Osteoblast (primary cell): Measurements from ENCODE around the gene HS3ST3B1. TPM values are rescaled to one million over a fixed set of nuclear protein-coding genes. Genes with fewer than 3 reads are reported as not detected.

Experiments used
- DNase-seq: peaks from one replicate; pipeline ENCODE4 v3.0.0; 2011; ENCODE audit warnings: low spot score, mixed read lengths; ENCODE audit not compliant: insufficient read length; ENCODE audit errors: missing footprints
- H2AFZ ChIP-seq: 2 replicates; pipeline ENCODE4 v1.6.0; 2011; ENCODE audit warnings: mild to moderate bottlenecking, low read length
- H3K27ac ChIP-seq: 2 replicates; pipeline ENCODE4 v1.5.1; 2011; ENCODE audit warnings: mild to moderate bottlenecking, low read depth, low read length, moderate library complexity
- H3K27me3 ChIP-seq: 2 replicates; pipeline ENCODE4 v1.6.0; 2012; ENCODE audit warnings: mild to moderate bottlenecking, control low read depth, inconsistent platforms, low read length, moderate library complexity; ENCODE audit not compliant: insufficient read depth
- H3K36me3 ChIP-seq: 2 replicates; pipeline ENCODE4 v1.5.1; 2011; ENCODE audit warnings: mild to moderate bottlenecking, low read length, control low read depth, moderate library complexity; ENCODE audit not compliant: insufficient read depth
- H3K4me1 ChIP-seq: 2 replicates; pipeline ENCODE4 v1.5.1; 2011; ENCODE audit warnings: mild to moderate bottlenecking, low read length, control low read depth, moderate library complexity; ENCODE audit not compliant: insufficient read depth
- H3K4me2 ChIP-seq: 2 replicates; pipeline ENCODE4 v1.6.0; 2011; ENCODE audit warnings: mild to moderate bottlenecking, low read length; ENCODE audit not compliant: insufficient read depth
- H3K4me3 ChIP-seq: fragments of 200-600 bp; sonication (generic); 3 replicates; pipeline ENCODE4 v1.5.1; 2012; ENCODE audit warnings: mild to moderate bottlenecking, low read length, inconsistent platforms; ENCODE audit not compliant: insufficient read depth
- H3K79me2 ChIP-seq: 2 replicates; pipeline ENCODE4 v1.6.0; 2012; ENCODE audit warnings: mild to moderate bottlenecking, low read length, control low read depth, inconsistent platforms; ENCODE audit not compliant: insufficient read depth
- H3K9me3 ChIP-seq: 2 replicates; pipeline ENCODE4 v1.5.1; 2011; ENCODE audit warnings: low read depth, low read length, control low read depth
- H4K20me1 ChIP-seq: 2 replicates; pipeline ENCODE4 v1.6.0; 2012; ENCODE audit warnings: mild to moderate bottlenecking, low read length, control low read depth; ENCODE audit not compliant: insufficient read depth
- total RNA-seq: library from RNA; depleted of rRNA; stranded (reverse); fragments of >200 nt; gene quantifications from 2 replicates; pipeline ENCODE4 v1.2.3, GENCODE V29; 2012
- TF ChIP-seq, protein P1 (sequence below): IDR thresholded peaks from 2 replicates; pipeline ENCODE4 v1.5.1; 2011; ENCODE audit warnings: mild to moderate bottlenecking, low read depth, low read length, moderate library complexity; ENCODE audit errors: extremely low read depth

HS3ST3B1 gene
- total RNA-seq, 1 donor, result 13.4 TPM

DNA sequence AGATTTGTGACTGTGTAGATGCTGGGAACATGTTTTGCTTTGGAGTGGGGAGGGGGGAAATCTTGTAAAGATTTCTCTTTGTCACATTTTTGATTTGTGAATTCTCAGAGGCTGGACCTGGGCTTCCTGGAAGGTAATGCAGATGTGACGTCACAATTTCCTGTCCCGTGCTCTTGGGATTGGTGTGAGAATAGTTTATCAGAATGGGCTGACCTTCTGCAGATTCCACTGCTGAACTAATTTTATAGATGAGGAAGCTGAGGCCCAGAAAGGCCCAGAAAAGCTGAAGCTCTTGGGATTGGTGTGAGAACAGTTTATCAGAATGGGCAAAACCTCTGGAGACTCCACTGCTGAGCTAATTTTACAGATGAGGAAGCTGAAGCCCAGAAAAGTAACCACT, 34.0 kb downstream of the HS3ST3B1 start:
- Histone ChIP-seq H4K20me1 (peaks cover 19% of the 10 kb centered on the region), H3K27me3 (no peaks in the 10 kb centered on the region), H3K4me1 (peaks cover 3% of the 10 kb centered on the region), H3K4me3 (no peak overlapping the region), H3K27ac (no peak overlapping the region), H3K4me2 (no peak overlapping the region), H2AFZ (no peak overlapping the region), H3K79me2 (peaks cover 79% of the 10 kb centered on the region), H3K36me3 (peaks cover 5% of the 10 kb centered on the region), H3K9me3 (no peaks in the 10 kb centered on the region)
- DNase-seq, result no peak
- TF ChIP-seq, protein P1, sequence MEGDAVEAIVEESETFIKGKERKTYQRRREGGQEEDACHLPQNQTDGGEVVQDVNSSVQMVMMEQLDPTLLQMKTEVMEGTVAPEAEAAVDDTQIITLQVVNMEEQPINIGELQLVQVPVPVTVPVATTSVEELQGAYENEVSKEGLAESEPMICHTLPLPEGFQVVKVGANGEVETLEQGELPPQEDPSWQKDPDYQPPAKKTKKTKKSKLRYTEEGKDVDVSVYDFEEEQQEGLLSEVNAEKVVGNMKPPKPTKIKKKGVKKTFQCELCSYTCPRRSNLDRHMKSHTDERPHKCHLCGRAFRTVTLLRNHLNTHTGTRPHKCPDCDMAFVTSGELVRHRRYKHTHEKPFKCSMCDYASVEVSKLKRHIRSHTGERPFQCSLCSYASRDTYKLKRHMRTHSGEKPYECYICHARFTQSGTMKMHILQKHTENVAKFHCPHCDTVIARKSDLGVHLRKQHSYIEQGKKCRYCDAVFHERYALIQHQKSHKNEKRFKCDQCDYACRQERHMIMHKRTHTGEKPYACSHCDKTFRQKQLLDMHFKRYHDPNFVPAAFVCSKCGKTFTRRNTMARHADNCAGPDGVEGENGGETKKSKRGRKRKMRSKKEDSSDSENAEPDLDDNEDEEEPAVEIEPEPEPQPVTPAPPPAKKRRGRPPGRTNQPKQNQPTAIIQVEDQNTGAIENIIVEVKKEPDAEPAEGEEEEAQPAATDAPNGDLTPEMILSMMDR, result no peak

DNA sequence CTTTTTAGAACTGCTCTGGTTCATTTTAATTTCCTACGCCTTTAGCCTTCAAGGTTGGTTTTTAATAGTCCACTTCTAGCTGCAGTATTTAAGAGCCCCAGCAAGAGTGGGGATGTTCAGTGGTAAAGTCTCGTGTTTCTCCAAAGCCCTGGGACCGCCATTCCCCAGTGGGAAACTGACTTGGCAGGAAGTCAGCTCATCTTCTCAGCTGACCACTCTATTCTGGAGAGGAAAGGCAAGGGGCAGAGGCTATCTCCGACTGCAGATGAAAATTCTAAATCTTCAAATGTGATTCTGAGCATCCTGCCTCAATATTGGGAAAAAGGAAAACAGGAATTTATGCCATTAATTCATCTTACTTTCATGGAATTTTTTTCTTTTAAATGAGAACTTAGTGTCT, 35.5 kb downstream of the HS3ST3B1 start:
- H3K27ac ChIP-seq, result no peak overlapping the region
- H3K79me2 ChIP-seq, result peaks cover 75% of the 10 kb centered on the region
- no peak overlapping the region for H3K4me3 ChIP-seq
- TF ChIP-seq, protein P1, result no peak
- no peak overlapping the region for H2AFZ ChIP-seq
- peaks cover 15% of the 10 kb centered on the region for H3K4me1 ChIP-seq
- H3K36me3 ChIP-seq, result peaks cover 5% of the 10 kb centered on the region
- no peaks in the 10 kb centered on the region for H3K27me3 ChIP-seq
- peaks cover 31% of the 10 kb centered on the region for H4K20me1 ChIP-seq
- no peaks in the 10 kb centered on the region for H3K9me3 ChIP-seq
- H3K4me2 ChIP-seq, result no peak overlapping the region
- DNase-seq, result no peak

DNA sequence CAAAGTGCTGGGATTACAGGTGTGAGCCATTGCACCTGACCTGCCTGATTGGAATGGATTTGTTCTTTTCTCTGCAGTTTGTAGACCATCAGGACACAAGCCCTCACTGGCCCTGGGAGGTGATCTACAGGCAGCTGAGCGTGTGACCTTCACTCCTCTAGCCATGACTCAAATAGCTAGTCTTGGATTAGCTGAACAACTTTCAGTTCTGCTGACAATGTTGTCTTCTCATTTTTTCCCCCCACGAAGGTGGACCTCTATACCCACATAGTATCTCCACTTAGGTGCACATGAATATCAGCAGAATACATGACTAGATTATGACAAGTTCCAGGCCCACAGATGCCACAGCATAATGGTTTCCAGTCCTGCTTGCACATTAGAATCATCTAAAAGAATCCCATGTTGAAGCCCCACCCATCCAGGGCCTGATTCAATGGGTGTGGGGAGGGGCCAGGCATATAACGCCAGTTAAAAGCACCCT, 36.8 kb downstream of the HS3ST3B1 start:
- Histone ChIP-seq H3K4me2 (no peak overlapping the region), H3K27me3 (no peaks in the 10 kb centered on the region), H3K27ac (no peak overlapping the region), H3K36me3 (no peaks in the 10 kb centered on the region), H2AFZ (no peak overlapping the region), H3K79me2 (peaks cover 72% of the 10 kb centered on the region), H3K4me3 (no peak overlapping the region), H3K4me1 (peaks cover 15% of the 10 kb centered on the region), H3K9me3 (no peaks in the 10 kb centered on the region), H4K20me1 (peaks cover 31% of the 10 kb centered on the region)
- peak; percentile 50 for DNase-seq
- TF ChIP-seq, protein P1, result no peak

DNA sequence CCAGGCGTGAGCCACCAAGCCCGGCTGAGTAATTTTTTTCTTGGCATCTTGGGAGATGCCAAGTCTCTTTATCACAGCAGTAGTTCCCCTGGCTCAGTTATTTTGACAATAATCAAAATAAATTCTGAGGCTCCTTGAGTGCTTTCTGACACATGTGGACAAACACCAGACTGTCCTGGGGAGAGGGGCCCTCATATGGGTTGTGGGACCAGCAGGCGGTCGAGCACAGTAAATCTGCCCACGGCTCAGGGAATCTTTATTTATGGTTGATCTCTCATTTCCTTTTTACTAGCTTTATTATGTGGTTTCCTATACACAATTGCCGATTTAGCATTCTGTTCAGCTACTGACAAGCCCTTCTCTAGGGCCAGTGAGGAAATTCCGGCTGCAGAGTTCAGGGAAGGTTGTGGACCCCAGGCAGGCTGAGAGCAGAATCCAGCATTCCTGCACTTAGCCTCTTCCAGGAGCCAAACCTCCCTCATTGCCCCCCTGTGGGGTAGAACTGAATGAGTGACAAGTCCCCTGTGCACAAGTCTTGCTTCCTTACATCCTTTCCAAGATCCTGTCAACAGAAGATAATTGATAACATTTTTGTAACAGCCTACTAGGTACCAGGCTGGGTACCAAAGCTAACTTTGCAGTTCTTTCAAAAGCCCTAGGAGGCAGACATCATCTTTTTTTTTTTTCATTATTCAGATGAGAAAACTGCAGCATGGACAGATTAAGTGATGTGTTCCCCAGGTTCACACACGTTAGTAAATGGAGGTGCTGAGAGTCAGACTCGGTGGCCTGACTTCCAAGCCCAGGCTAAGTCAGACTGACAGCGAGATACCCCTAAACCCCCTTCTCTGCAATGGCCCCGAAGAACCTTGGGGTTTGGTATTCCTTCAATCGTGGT, 40.2 kb downstream of the HS3ST3B1 start:
- DNase-seq, result peak; percentile 73
- TF ChIP-seq, protein P1, result no peak
- H3K36me3 ChIP-seq, result peaks cover 5% of the 10 kb centered on the region
- peaks cover 31% of the 10 kb centered on the region for H4K20me1 ChIP-seq
- no peak overlapping the region for H3K27ac ChIP-seq
- no peak overlapping the region for H2AFZ ChIP-seq
- no peaks in the 10 kb centered on the region for H3K27me3 ChIP-seq
- peak overlapping the region; percentile 38 for H3K4me2 ChIP-seq
- H3K79me2 ChIP-seq, result peaks cover 52% of the 10 kb centered on the region
- H3K4me1 ChIP-seq, result peaks cover 12% of the 10 kb centered on the region
- no peak overlapping the region for H3K4me3 ChIP-seq
- no peaks in the 10 kb centered on the region for H3K9me3 ChIP-seq
